CD4-positive, alpha-beta T cell treated with Interleukin-17A for 4 hours (primary cell): ENCODE data around the gene LCK.
A peak's percentile ranks its signal among the peaks of the same experiment; 100 is the strongest.
"Not testable (repeated sequence)": the region's sequence is repeated elsewhere in the genome, so short reads cannot be mapped to it uniquely, and the experiment has no call there.

Experiments used
- DNase-seq: peaks from one replicate; pipeline ENCODE4 v3.0.0-alpha.2; 2020; ENCODE audit warnings: mixed read lengths

LCK gene

GRCh38 chr1:32240140-32240951 is 10.7 kb upstream of the LCK start:
- peak; percentile 81 for DNase-seq

DNA sequence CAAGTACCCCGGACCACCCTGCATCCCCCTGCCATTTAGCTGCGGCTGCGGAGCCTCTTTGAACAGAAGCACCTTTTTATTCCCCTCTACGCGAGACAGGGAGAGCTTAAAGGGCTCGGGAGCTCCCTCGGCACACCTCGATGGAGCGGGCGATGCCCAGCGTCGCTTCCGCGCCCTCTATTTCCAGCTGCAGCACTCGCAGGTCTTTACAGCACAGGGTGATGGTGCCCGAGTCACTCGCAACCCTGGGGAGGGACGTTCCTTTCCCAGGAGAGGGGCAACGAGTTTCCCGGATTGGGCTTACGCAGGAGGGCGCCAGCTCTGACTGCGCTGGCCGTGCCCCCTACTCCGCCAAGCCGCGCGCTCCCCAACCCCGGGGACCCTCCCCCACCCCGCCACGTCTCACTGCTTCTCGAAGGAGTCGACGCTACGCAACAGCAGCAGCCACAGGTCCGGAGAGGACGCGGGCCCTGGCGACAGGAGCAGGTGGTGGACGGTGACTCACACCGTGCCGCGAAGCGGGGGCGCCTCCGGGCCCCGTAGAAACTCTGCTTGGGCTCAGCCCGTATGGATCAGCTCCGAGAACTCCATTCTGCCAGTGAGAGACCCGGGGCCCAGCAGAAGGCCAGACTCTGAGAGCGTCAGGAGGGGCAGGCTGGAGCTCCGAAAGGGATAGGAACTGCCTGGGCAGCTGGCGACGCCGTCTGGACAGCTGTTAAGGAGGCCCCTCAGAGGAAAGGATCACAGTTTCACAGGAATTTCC is 9.9 kb upstream of the LCK start:
- peak; percentile 64 for DNase-seq

GRCh38 chr1:32242341-32242851 is 8.7 kb upstream of the LCK start:
- no peak for DNase-seq

DNA sequence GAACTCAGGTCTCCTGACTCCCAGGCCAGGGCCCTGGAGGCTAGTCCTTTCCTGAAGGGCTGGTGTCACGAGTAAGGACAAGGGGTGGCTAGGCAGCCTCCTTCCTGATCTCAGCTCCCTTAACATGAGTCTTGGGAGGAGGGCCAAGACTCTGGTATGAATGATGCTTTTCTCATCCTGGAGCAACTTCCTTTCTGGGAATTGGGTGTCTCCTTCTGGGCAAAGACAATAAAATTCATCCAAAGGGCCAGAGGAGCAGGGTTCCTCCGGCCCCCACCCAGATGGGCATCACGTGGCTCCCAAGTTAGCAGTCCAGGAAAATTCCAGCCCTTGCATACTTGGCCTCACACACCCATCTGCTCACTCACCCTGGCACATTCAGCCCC is 4.2 kb upstream of the LCK start, which contains the start of gene FAM167B:
FAM167B (plus strand) TSS at position 335 of the 386 bp plus-strand sequence. CDS start 200 bp downstream, outside the sequence.
- DNase-seq = no peak

- DNase-seq = no peak
Observed at GRCh38 chr1:32247452-32247851, 3.6 kb upstream of the LCK start.

- peak; percentile 83 for DNase-seq
Observed at GRCh38 chr1:32247983-32248889, 2.8 kb upstream of the LCK start.

DNA sequence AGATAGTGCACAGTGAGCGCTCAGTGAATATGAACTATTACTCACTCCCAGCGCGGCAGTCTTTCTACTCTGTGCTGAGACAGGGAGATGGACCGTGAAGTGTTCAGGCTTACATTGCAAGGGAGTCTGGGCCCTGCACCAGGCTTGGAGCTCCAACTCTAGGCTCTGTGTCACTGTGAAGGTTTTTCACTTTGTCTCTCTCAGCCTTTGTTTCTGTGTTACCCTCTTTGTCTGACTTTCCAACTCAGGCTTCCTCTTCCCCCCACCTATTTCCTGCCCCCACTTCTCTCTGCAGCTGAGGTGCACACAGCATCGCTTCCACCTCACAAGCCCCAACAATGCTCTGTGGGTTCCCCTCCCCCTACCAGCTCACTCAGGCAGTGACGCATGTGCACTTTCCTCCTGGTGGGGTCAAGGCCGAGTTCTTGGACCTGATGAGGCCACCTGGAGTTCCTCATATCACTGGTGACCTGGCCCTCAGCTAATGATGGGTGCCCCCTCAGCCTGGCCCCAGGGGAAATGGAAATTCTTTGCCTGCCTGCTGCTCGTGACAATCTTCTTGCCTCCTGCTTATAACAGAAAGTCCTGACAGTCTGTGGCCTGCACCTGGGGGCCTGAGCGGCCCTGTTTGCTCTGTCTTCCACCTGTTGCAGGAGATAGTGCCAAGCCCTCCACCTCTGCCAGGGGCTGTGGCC is 1.1 kb upstream of the LCK start:
- peak; percentile 89 for DNase-seq

GRCh38 chr1:32255072-32256071 is 4.3 kb downstream of the LCK start:
- peak; percentile 37 for DNase-seq

- DNase-seq = no peak
Observed at GRCh38 chr1:32256473-32257226, 5.6 kb downstream of the LCK start.

DNA sequence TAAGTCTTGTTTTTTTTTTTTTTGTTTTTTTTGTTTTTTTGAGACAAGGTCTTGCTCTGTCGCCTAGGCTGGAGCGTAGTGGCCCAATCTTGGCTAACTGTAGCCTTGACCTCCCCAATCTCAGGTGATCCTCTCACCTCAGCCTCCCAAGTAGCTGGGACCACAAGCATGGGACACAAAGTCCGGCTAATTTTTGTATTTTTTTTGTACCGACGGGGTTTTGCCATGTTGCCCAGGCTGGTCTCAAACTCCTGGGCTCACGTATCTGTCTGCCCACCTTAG is 6.1 kb downstream of the LCK start:
- DNase-seq = no peak

DNA sequence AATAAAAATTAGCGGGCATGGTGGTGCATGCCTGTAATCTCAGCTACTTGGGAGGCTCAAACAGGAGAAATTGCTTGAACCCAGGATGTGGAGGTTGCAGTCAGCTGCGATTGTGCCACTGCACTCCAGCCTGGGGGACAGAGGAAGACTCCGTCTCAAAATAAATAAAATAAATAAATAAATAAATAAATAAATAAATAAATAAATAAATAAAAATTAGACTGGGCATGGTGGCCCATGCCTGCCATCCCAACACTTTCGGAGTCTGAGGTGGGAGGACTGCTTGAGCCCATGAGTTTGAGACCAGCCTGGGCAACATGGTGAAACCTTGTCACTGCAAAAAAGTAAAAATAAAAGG is 12.2 kb downstream of the LCK start:
- not testable (repeated sequence) for DNase-seq

- DNase-seq = peak; percentile 45
Observed at GRCh38 chr1:32263744-32264143, 12.7 kb downstream of the LCK start.

- DNase-seq = no peak
Observed at GRCh38 chr1:32265846-32266245, 14.8 kb downstream of the LCK start.

- DNase-seq = peak; percentile 31
Observed at GRCh38 chr1:32266921-32267591, 16.0 kb downstream of the LCK start.

GRCh38 chr1:32269744-32270143 is 18.7 kb downstream of the LCK start:
- DNase-seq = no peak

GRCh38 chr1:32272557-32273390 is 21.7 kb downstream of the LCK start:
- DNase-seq = peak; percentile 56

DNA sequence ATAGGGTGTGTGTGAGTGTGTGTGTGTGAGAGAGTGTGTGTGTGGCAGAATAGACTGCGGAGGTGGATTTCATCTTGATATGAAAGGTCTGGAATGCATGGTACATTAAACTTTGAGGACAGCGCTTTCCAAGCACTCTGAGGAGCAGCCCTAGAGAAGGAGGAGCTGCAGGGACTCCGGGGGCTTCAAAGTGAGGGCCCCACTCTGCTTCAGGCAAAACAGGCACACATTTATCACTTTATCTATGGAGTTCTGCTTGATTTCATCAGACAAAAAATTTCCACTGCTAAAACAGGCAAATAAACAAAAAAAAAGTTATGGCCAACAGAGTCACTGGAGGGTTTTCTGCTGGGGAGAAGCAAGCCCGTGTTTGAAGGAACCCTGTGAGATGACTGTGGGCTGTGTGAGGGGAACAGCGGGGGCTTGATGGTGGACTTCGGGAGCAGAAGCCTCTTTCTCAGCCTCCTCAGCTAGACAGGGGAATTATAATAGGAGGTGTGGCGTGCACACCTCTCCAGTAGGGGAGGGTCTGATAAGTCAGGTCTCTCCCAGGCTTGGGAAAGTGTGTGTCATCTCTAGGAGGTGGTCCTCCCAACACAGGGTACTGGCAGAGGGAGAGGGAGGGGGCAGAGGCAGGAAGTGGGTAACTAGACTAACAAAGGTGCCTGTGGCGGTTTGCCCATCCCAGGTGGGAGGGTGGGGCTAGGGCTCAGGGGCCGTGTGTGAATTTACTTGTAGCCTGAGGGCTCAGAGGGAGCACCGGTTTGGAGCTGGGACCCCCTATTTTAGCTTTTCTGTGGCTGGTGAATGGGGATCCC is 22.5 kb downstream of the LCK start:
- peak; percentile 93 for DNase-seq
